Effector CD4-positive, alpha-beta T cell (primary cell): ENCODE measurements around the gene KCNC4.
A peak's percentile ranks its signal among the peaks of the same experiment; 100 is the strongest.

Experiments used
- DNase-seq: peaks from one replicate; pipeline ENCODE4 v3.0.0-alpha.2; 2020

Gene KCNC4

GRCh38 chr1:110189181-110189580 is 20.9 kb upstream of the KCNC4 start:
- no peak for DNase-seq

GRCh38 chr1:110190282-110190929 is 19.7 kb upstream of the KCNC4 start:
- no peak for DNase-seq

DNA sequence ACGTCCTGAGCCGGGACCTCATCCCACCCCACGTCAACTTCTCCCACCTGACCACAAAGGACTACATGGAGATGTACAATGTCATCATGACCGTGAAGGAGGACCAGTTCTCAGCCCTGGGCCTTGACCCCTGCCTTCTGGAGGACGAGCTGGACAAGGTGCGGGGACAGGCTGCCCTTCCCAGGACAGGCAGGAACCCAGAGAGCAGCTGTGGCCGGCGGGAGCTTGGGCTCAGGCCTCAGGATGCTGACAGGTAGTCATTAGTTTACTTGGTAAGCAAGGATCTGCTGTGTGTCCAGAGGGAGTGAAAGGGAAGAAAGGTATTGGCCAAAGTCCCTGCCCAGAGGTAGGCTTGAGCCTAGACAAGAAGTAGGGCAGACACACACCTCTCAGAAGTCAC is 17.6 kb upstream of the KCNC4 start:
- DNase-seq = no peak

- no peak for DNase-seq
Observed at GRCh38 chr1:110195196-110195595, 14.9 kb upstream of the KCNC4 start.

DNA sequence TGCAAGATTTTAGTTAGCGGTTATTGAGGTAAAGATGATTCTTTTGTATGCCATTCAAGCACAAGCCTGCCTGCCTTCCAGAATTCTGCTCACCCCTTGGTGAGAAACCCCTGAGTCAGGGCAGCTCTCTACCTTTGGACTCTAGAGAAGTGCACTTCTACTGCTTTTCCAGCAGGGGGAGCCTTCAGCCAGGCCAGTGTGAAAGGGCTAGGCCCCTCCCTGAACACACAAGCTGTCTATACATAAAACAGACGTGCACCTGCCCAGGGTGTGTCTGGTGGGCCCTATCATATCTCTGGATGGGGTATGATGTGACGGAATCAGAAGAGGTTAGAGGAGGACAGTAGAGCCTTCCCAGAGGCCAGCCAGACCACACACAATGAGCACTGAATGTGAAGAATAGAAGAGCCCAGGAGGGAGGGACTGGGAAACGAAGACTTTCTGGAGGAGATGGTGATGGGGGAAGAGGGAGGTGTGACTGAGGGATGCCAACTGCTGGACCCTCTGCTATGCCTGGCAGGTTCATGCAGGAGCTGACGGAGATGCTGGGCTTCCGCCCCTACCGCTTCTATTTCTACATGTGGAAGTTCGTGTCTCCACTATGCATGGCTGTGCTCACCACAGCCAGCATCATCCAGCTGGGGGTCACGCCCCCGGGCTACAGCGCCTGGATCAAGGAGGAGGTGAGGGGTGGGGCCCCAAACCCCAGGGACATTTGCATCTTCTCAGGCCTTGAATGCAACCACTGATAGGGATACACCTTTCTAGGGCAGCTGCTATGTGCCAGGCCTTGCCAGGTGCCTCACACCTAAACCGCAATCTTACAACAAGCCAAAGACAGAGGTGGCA is 13.0 kb upstream of the KCNC4 start:
- DNase-seq = peak; percentile 40

DNA sequence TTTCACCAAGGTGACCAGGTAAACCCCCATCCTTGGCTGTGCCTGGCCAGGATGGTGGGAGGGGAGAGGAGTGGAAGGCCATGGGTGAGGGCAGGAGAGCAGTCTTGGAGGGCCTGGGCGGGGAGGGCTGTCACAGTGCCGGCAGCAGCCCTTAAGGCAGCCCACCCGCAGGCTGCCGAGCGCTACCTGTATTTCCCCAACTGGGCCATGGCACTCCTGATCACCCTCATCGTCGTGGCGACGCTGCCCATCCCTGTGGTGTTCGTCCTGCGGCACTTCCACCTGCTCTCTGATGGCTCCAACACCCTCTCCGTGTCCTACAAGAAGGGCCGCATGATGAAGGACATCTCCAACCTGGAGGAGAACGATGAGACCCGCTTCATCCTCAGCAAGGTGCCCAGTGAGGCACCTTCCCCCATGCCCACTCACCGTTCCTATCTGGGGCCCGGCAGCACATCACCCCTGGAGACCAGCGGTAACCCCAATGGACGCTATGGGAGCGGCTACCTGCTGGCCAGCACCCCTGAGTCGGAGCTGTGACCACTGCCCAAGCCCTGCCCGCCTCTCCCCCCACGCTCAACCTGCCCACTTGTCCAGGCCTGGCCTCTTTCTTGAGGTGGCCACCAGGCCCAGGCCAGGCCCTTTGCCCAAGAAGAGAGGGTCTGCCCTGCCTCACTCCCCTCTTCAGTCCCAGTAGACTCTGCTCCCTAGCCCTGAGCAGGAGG is 12.0 kb upstream of the KCNC4 start:
- no peak for DNase-seq

GRCh38 chr1:110198746-110199145 is 11.4 kb upstream of the KCNC4 start:
- DNase-seq = no peak

GRCh38 chr1:110200190-110200589 is 9.9 kb upstream of the KCNC4 start:
- no peak for DNase-seq

- DNase-seq = no peak
Observed at GRCh38 chr1:110200666-110201065, 9.4 kb upstream of the KCNC4 start.

DNA sequence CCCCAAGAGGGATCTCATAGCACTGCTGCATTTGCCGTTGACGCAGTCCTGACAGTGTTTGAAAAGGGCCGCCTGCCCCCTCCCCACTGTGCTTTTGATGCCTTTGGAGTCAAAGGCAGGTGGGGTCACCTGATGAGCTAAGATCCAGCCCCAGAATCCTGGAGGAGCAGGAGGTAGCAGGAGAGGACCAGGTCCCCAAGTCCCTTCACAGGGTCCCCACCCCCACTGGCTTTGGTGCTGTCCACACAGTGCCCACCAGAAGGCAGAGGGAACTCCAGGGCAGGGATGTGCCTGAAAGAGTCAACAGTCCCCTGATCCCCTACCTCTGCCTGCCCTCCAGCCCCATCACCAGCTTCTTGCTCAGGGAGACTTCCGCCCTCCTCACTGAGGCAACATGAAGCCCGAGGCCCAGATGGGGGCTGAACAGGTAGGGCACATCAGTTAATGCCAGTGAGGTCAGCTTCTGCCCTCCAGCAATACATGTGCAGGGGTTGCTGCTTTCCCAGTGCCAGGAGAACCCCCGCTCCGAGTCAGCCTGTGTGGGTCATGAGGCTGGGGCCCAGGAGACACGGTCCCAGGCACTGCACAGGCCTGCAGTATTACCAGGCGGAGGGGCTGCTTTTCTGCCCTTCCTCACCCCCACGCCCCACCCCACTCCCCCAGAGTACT is 8.8 kb upstream of the KCNC4 start:
- DNase-seq = no peak

DNA sequence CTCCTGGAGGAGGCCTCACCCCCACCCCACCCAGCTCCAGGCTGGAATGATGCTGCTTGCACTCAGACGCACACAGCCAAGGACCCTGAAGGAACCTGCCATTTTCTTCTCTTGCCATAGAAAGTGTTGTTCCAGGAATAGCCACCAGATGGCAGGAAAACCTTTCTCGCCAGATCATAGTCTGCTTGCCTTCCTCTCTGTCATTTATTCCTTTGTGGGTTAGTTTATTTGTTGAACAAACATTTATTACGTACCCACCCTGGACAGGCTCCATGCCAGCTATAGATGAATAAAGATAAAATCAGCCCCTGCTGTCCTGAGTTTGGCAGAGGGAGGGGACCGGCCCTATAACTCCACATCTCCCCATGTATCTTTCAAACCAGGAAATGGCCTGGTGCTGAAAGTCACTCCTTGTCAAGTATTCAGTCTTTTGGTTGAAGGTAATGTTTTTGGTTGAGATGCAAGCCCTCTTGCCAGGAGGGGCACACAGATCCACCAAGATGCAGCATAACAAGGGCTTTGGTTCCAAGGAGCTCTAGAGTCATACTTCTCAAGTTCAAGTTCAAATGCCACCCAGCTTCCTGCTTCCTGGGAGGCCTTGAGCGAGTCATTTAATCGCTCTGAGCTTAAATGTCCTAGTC is 7.0 kb upstream of the KCNC4 start:
- DNase-seq = peak; percentile 67

DNA sequence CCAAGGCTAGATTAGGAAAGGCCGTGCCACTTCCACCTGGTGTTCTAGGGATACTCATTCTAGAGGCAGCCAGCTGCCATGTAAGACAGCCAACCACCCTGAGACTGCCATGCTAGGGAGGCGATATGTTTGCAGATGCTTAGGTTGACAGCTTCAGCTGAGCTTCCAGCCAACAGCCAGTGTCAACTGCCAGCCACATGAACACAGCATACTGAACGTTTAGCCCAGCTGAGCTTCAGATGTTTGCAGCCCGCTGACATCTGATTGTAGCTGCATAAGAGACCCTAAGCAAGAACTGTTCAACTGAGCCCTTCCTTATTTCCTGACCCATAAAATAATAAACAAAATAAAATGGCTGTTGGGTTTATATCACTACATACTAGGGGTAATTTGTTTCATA is 5.0 kb upstream of the KCNC4 start:
- no peak for DNase-seq

- no peak for DNase-seq
Observed at GRCh38 chr1:110205591-110206155, 4.4 kb upstream of the KCNC4 start.

GRCh38 chr1:110206261-110206920 is 3.7 kb upstream of the KCNC4 start:
- DNase-seq = no peak

GRCh38 chr1:110207831-110208230 is 2.3 kb upstream of the KCNC4 start:
- peak; percentile 74 for DNase-seq

DNA sequence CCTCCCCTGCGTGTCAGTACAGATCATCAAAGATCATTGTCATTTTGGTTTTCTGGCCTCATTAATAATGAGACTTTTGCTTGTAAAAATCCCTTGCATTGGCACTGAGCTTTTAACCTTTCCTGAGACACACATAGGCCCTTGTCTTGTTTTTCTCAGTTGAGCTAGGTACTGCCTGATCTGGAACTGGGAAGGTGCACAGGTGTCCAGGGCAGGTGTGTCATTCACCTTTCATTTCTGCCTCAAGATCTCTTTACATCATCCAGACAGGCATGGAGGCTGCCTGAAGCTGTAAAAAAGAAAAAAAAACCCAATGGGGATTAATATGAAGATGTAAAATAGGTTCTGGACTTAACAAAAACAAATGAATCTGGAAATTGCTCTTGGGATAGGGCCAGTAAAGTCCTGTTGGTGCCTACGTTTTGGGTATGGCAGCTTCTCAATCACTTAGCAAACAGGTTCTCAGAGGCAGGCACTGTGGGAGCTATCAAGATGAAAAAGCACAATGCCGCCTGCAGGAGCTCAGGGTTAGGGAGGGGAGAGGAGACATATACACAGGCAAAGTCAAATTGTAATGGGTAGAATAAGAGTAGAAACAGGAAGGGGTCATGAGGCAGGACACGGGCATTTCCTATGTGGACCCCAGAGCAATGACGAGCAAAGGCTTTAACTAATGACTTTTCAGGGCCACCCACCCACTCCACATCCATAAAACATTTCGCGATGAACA is 1.0 kb upstream of the KCNC4 start:
- no peak for DNase-seq

DNA sequence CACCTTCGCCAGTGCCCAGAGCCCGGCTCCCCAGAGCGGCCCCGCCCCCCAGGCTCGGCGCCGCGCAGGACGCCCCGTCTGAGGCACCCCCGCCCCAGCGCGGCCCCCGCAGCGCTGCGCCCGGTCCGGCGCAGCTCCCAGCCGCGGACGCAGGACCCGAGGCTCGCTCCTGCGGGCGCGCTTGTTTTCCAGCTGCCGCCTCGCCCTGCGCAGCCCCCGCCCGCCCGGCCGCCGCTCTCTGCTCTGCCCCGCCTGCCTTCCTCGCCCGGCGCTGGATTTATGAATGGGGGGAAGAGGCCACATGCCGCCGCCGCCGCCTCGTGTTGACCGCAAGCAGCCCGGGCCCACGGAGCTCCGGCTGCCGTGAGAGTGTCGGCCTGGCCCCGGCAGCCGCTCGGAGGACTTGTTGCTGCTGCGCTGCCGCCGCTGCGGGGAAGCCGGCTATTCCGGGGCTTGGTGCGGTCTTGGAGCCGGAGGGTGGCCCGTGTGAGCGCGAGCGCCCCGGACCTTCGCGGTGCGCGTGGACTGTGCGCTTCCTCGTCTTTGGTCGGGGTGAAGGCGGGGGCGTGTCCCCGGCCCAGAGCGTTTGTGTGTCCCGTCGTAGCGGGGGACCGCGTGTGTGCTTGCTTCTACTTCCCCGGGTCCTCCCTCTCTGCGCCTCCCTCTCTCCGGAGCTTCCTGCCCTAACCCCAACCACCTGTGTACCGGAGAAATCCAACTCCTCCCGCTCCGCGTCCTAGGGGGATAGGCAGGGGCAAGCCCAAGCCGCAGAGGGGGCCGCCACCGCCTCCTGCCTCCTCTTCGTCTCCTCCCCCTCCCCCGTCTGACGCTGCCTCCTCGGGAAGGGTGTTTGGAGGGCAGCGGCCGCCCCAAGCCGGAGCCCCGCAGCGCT is 736 bp downstream of the KCNC4 start:
- peak; percentile 44 for DNase-seq

- peak; percentile 18 for DNase-seq
Observed at GRCh38 chr1:110211496-110212168, 1.5 kb downstream of the KCNC4 start.
